Keratinocyte (primary cell): Measurements from ENCODE around the gene ACSF3.
"Not testable (repeated sequence)": the region's sequence is repeated elsewhere in the genome, so short reads cannot be mapped to it uniquely, and the experiment has no call there.

Source experiments
- CTCF ChIP-seq, 3 experiments: IDR thresholded peaks in 1 of 3; conservative IDR thresholded peaks in 1 of 3; optimal IDR thresholded peaks in 1 of 3; 2 replicates in 2 of 3; 3 replicates in 1 of 3; pipeline versions ENCODE3 to v1.5.1; 2011; ENCODE audit warnings: low read length in 3 of 3, mild to moderate bottlenecking in 3 of 3, moderate library complexity in 2 of 3, control low read depth in 1 of 3, inconsistent platforms in 1 of 3; ENCODE audit not compliant: insufficient read depth in 2 of 3; ENCODE audit errors: extremely low read depth in 1 of 3
- EZH2 ChIP-seq: IDR thresholded peaks from one replicate; pipeline ENCODE4 v1.6.1; 2012; ENCODE audit warnings: inconsistent platforms, mild to moderate bottlenecking, low read length, moderate library complexity

GRCh38 chr16:89192186-89192955 is 98.7 kb downstream of the ACSF3 start:
- not testable (repeated sequence) for TF ChIP-seq CTCF (optimal IDR thresholded peaks at IDR 0.05 in 1 of 3, IDR thresholded peaks at IDR 0.05 in 1 of 3, conservative IDR thresholded peaks at IDR 0.05 in 1 of 3; ENCODE audit: extremely low read depth in 1 of 3, insufficient read depth in 2 of 3, low read length in 3 of 3); EZH2
